ENCODE results near the gene CDH16.
A peak's percentile ranks its signal among the peaks of the same experiment; 100 is the strongest.
"Not testable (repeated sequence)": the region's sequence is repeated elsewhere in the genome, so short reads cannot be mapped to it uniquely, and the experiment has no call there.

CDH16 gene

GRCh38 chr16:66918803-66919568 lies at the start of gene CDH16:
Gene CDH16 (minus strand): TSS chr16:66918885. CDS start chr16:66918065, 820 bp downstream.
- DNase-seq = no peak

- DNase-seq = no peak
Measured at GRCh38 chr16:66964049-66964448, 45.4 kb upstream of the CDH16 start.

- DNase-seq = no peak
Measured at GRCh38 chr16:66961914-66962313, 43.2 kb upstream of the CDH16 start.

GRCh38 chr16:66961065-66961744 lies 42.5 kb upstream of the CDH16 start, which contains the start of gene CES3:
Gene CES3 (plus strand): TSS chr16:66961266. CDS start chr16:66961308, 42 bp downstream.
- DNase-seq = peak; percentile 85

- DNase-seq = no peak
Measured at GRCh38 chr16:66960270-66960669, 41.6 kb upstream of the CDH16 start.

GRCh38 chr16:66959704-66960161 lies 41.0 kb upstream of the CDH16 start:
- no peak for DNase-seq

GRCh38 chr16:66958857-66959703 lies 40.4 kb upstream of the CDH16 start:
- DNase-seq = no peak

- not testable (repeated sequence) for DNase-seq
Measured at GRCh38 chr16:66956154-66956457, 37.4 kb upstream of the CDH16 start.

- DNase-seq = not testable (repeated sequence)
Measured at GRCh38 chr16:66955363-66956153, 36.9 kb upstream of the CDH16 start.

- peak; percentile 91 for DNase-seq
Measured at GRCh38 chr16:66954097-66954659, 35.5 kb upstream of the CDH16 start.

- no peak for DNase-seq
Measured at GRCh38 chr16:66953462-66954096, 34.9 kb upstream of the CDH16 start.

- DNase-seq = no peak
Measured at GRCh38 chr16:66952430-66953110, 33.9 kb upstream of the CDH16 start.

GRCh38 chr16:66950971-66951790 lies 32.5 kb upstream of the CDH16 start:
- no peak for DNase-seq

- no peak for DNase-seq
Measured at GRCh38 chr16:66950437-66950836, 31.8 kb upstream of the CDH16 start.

- DNase-seq = no peak
Measured at GRCh38 chr16:66949472-66949871, 30.8 kb upstream of the CDH16 start.

- DNase-seq = no peak
Measured at GRCh38 chr16:66948837-66949225, 30.1 kb upstream of the CDH16 start.

GRCh38 chr16:66948134-66948836 lies 29.6 kb upstream of the CDH16 start:
- no peak for DNase-seq

GRCh38 chr16:66947302-66948065 lies 28.8 kb upstream of the CDH16 start:
- DNase-seq = peak; percentile 93

- DNase-seq = no peak
Measured at GRCh38 chr16:66946974-66947301, 28.3 kb upstream of the CDH16 start.

Measured in activated effector memory CD4-positive, alpha-beta T cell treated with anti-CD3 and anti-CD28 coated beads, Interleukin-2, amount 50 U/mL, for 16 hours (primary cell).